Astrocyte (in vitro differentiated cells and primary cell): ENCODE measurements around the gene LPGAT1.

Source experiments
- CTCF ChIP-seq: IDR thresholded peaks from 2 replicates; pipeline ENCODE4 v1.5.1; 2011; ENCODE audit warnings: low read depth, mild to moderate bottlenecking, inconsistent platforms, low read length, moderate library complexity; ENCODE audit not compliant: insufficient read depth
- EZH2 ChIP-seq: IDR thresholded peaks from 2 replicates; pipeline ENCODE4 v1.6.1; 2012; ENCODE audit warnings: mild to moderate bottlenecking, low read length, inconsistent platforms; ENCODE audit not compliant: insufficient read depth

GRCh38 chr1:211708006-211708405 is 122.6 kb downstream of the LPGAT1 start:
- TF ChIP-seq CTCF (no peak), EZH2 (no peak)
